ENCODE data around the gene ZNF195.
"Not testable (repeated sequence)": the region's sequence is repeated elsewhere in the genome, so short reads cannot be mapped to it uniquely, and the experiment has no call there.

ZNF195 gene

GRCh38 chr11:3346587-3346986, 32.4 kb downstream of the ZNF195 start:
- DNase-seq, result no peak

GRCh38 chr11:3345736-3346135, 33.2 kb downstream of the ZNF195 start:
- no peak for DNase-seq

- no peak for DNase-seq
These were observed 34.4 kb downstream of the ZNF195 start for GRCh38 chr11:3344327-3345174.

- no peak for DNase-seq
These were observed 36.2 kb downstream of the ZNF195 start for GRCh38 chr11:3342709-3343108.

- no peak for DNase-seq
These were observed 37.6 kb downstream of the ZNF195 start for GRCh38 chr11:3341298-3341697.

GRCh38 chr11:3340025-3340424, 38.9 kb downstream of the ZNF195 start:
- DNase-seq, result no peak

GRCh38 chr11:3339340-3339624, 39.7 kb downstream of the ZNF195 start:
- no peak for DNase-seq

- no peak for DNase-seq
These were observed 40.2 kb downstream of the ZNF195 start for GRCh38 chr11:3338569-3339339.

GRCh38 chr11:3336420-3336819, 42.5 kb downstream of the ZNF195 start:
- DNase-seq, result not testable (repeated sequence)

- not testable (repeated sequence) for DNase-seq
These were observed 45.8 kb downstream of the ZNF195 start for GRCh38 chr11:3333157-3333556.

- DNase-seq, result not testable (repeated sequence)
These were observed 47.9 kb downstream of the ZNF195 start for GRCh38 chr11:3331078-3331477.

GRCh38 chr11:3330064-3330463, 48.9 kb downstream of the ZNF195 start:
- not testable (repeated sequence) for DNase-seq

- DNase-seq, result not testable (repeated sequence)
These were observed 50.4 kb downstream of the ZNF195 start for GRCh38 chr11:3328503-3328902.

- not testable (repeated sequence) for DNase-seq
These were observed 52.5 kb downstream of the ZNF195 start for GRCh38 chr11:3326450-3326849.

GRCh38 chr11:3324724-3325123, 54.2 kb downstream of the ZNF195 start:
- DNase-seq, result not testable (repeated sequence)
